ENCODE measurements around the gene ANKRD34C. TPM values are rescaled to one million over a fixed set of nuclear protein-coding genes. Genes with fewer than 3 reads are reported as not detected.
"Not testable (repeated sequence)": the region's sequence is repeated elsewhere in the genome, so short reads cannot be mapped to it uniquely, and the experiment has no call there.

The ANKRD34C gene
- total and polyA plus RNA-seq, 2 experiments from 2014 or later = not detected

DNA sequence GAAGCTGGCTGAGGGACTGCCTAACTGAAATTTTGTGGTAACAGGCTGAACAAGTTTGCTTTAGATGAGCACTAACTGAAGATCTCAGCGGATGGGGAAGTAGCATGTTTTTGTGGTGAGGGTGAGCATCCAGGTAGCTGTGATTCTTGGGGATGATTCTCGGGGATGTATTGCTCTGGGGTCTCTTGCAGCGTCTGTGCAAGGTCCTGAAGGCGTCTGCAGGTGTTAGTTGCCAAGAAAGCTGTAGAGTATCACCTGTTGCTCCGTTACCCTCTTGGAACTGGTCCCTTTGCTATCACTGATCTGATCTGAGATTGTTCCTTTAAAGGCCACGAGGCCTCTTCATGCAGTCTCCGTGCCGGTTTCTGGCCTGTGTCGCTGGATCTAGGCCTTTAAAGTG, 34.3 kb downstream of the ANKRD34C start:
- no peak for ATAC-seq

DNA sequence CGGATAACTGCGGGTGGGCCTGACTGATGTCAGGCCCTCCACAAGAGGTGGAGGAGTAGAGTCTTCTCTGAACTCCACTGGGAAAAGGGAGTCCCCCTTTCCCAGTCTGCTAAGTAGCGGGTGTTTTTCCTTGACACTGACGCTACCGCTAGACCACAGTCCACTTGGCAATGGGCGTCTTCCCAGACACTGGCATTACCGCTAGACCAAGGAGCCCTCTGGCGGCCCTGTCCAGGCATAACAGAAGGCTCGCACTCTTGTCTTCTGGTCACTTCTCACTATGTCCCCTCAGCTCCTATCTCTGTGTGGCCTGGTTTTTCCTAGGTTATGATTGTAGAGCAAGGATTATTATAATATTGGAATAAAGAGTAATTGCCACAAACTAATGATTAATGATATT, 37.5 kb downstream of the ANKRD34C start:
- H4K20me1 ChIP-seq (replicated peaks; ENCODE audit: insufficient read depth); H3K27me3 ChIP-seq (ENCODE audit: insufficient read depth); H3K4me1 Mint-ChIP-seq; ATAC-seq; H2AFZ ChIP-seq; H3K4me3 Mint-ChIP-seq; H3K9me3 Mint-ChIP-seq; H3K27me3 Mint-ChIP-seq (ENCODE audit: insufficient read depth, low read depth, poor library complexity); H3K9me2 ChIP-seq (ENCODE audit: insufficient read depth); H3K27ac Mint-ChIP-seq; H3K4me1 ChIP-seq (ENCODE audit: insufficient read depth); H3K4me3 ChIP-seq; H3K4me2 ChIP-seq; H3K27ac ChIP-seq (ENCODE audit: low read depth); H3F3A ChIP-seq (replicated peaks; ENCODE audit: low read depth); DNase-seq (ENCODE audit: low spot score): not testable (repeated sequence)
- peaks cover 38% of the 10 kb centered on the region for H3K36me3 ChIP-seq (ENCODE audit: insufficient read depth)
- H3K36me3 Mint-ChIP-seq (ENCODE audit: low read depth) = peaks cover 77% of the 10 kb centered on the region
- peaks cover 12% of the 10 kb centered on the region; the same call in 1 of the 2 replicates for H3K79me2 ChIP-seq (replicated peaks; ENCODE audit: insufficient read depth)
- TF ChIP-seq, protein P1, sequence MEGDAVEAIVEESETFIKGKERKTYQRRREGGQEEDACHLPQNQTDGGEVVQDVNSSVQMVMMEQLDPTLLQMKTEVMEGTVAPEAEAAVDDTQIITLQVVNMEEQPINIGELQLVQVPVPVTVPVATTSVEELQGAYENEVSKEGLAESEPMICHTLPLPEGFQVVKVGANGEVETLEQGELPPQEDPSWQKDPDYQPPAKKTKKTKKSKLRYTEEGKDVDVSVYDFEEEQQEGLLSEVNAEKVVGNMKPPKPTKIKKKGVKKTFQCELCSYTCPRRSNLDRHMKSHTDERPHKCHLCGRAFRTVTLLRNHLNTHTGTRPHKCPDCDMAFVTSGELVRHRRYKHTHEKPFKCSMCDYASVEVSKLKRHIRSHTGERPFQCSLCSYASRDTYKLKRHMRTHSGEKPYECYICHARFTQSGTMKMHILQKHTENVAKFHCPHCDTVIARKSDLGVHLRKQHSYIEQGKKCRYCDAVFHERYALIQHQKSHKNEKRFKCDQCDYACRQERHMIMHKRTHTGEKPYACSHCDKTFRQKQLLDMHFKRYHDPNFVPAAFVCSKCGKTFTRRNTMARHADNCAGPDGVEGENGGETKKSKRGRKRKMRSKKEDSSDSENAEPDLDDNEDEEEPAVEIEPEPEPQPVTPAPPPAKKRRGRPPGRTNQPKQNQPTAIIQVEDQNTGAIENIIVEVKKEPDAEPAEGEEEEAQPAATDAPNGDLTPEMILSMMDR (conservative IDR thresholded peaks at IDR 0.05; ENCODE audit: low read depth in 2 of 2) = peak; percentile 14 to 53; a peak in 2 of 4 replicates

More for the DNA sequence above, 34.3 kb downstream of the ANKRD34C start:
- no peak overlapping the region for H3K27ac ChIP-seq (ENCODE audit: low read depth)
- H3K4me1 Mint-ChIP-seq = peaks cover 9% of the 10 kb centered on the region
- peaks cover 8% of the 10 kb centered on the region for H3K4me1 ChIP-seq (ENCODE audit: insufficient read depth)
- H3K27me3 ChIP-seq (ENCODE audit: insufficient read depth) = no peaks in the 10 kb centered on the region
- H3K9me3 Mint-ChIP-seq = peaks cover 4% of the 10 kb centered on the region; the same call in 2 of the 3 replicates
- H3K4me3 Mint-ChIP-seq = no peak overlapping the region
- H4K20me1 ChIP-seq (replicated peaks; ENCODE audit: insufficient read depth) = no peaks in the 10 kb centered on the region; the same call in 1 of the 2 replicates
- no peaks in the 10 kb centered on the region for H3K9me2 ChIP-seq (ENCODE audit: insufficient read depth)
- TF ChIP-seq POLR2AphosphoS5 (IDR thresholded peaks at IDR 0.05; ENCODE audit: low read depth) (no peak), NANOG (IDR thresholded peaks at IDR 0.05; ENCODE audit: borderline replicate concordance) (no peak), ZNF331 (CRISPR knock-in tag; IDR thresholded peaks at IDR 0.05; ENCODE audit: low read depth) (no peak), EZH2 (IDR thresholded peaks at IDR 0.05; ENCODE audit: low read depth, unreplicated experiment) (no peak)
- H2AFZ ChIP-seq = no peak overlapping the region
- H3K36me3 ChIP-seq (ENCODE audit: insufficient read depth) = peaks cover 41% of the 10 kb centered on the region
- no peak overlapping the region for H3K4me2 ChIP-seq
- no peak overlapping the region for H3K27ac Mint-ChIP-seq
- H3K79me2 ChIP-seq (replicated peaks; ENCODE audit: insufficient read depth) = peaks cover 25% of the 10 kb centered on the region
- H3F3A ChIP-seq (replicated peaks; ENCODE audit: low read depth) = no peaks in the 10 kb centered on the region
- DNase-seq (ENCODE audit: low spot score) = no peak
- H3K36me3 Mint-ChIP-seq (ENCODE audit: low read depth) = peaks cover 81% of the 10 kb centered on the region
- H3K4me3 ChIP-seq = no peak overlapping the region
- H3K27me3 Mint-ChIP-seq (ENCODE audit: insufficient read depth, low read depth, poor library complexity) = peaks cover 2% of the 10 kb centered on the region

DNA sequence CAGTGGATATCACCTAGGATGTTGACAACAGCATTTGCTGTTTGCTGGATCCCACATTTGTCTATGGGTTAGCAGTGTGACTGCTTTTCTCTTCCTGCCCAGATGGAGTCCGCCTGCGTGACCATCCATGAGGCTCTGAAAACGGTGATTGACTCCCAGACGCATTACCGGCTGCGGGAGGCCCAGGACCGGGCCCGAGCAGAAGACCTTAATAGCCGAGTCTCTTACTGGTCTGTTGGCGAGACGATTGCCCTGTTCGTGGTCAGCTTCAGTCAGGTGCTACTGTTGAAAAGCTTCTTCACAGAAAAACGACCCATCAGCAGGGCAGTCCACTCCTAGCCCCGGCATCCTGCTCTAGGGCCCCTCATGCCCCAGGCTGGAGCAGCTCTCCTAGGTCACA, 39.4 kb downstream of the ANKRD34C start:
- ATAC-seq (no peak), DNase-seq (ENCODE audit: low spot score) (no peak)
- H3K36me3 Mint-ChIP-seq (ENCODE audit: low read depth) = peaks cover 59% of the 10 kb centered on the region
- Histone ChIP-seq H4K20me1 (replicated peaks; ENCODE audit: insufficient read depth) (0 out of 2 replicates have a peak, but pooled peaks cover 3% of the 10 kb centered on the region), H3K27me3 (ENCODE audit: insufficient read depth) (no peaks in the 10 kb centered on the region), H3K9me2 (ENCODE audit: insufficient read depth) (no peaks in the 10 kb centered on the region), H3K4me3 (no peak overlapping the region), H3K4me1 (ENCODE audit: insufficient read depth) (no peaks in the 10 kb centered on the region), H3K27ac (ENCODE audit: low read depth) (no peak overlapping the region), H3K36me3 (ENCODE audit: insufficient read depth) (peaks cover 30% of the 10 kb centered on the region), H2AFZ (no peak overlapping the region), H3F3A (replicated peaks; ENCODE audit: low read depth) (no peaks in the 10 kb centered on the region), H3K4me2 (no peak overlapping the region), H3K79me2 (replicated peaks; ENCODE audit: insufficient read depth) (peaks cover 12% of the 10 kb centered on the region; the same call in 1 of the 2 replicates)
- no peaks in the 10 kb centered on the region for H3K27me3 Mint-ChIP-seq (ENCODE audit: insufficient read depth, low read depth, poor library complexity)
- H3K4me3 Mint-ChIP-seq = no peak overlapping the region
- H3K9me3 Mint-ChIP-seq = peaks cover 4% of the 10 kb centered on the region; the same call in 2 of the 3 replicates
- no peak overlapping the region for H3K27ac Mint-ChIP-seq
- H3K4me1 Mint-ChIP-seq = no peaks in the 10 kb centered on the region
- TF ChIP-seq CREB1 (CRISPR knock-in tag; IDR thresholded peaks at IDR 0.05; ENCODE audit: low read depth) = no peak
- TF ChIP-seq NANOG (IDR thresholded peaks at IDR 0.05; ENCODE audit: borderline replicate concordance) = no peak
- TF ChIP-seq, protein P1 (conservative IDR thresholded peaks at IDR 0.05; ENCODE audit: low read depth in 2 of 2) = no peak

Measured in GM23338 (cell line).